Right ventricle myocardium inferior (tissue), 1 donor: ENCODE data around the gene OSGIN1. TPM values are rescaled to one million over a fixed set of nuclear protein-coding genes. Genes with fewer than 3 reads are reported as not detected.

Experiments used
- ATAC-seq: fragments of 200-7000 bp; cut with Tn5 transposase; one replicate; pipeline ENCODE4 v1.9.1; 2020; ENCODE audit warnings: mild to moderate bottlenecking, moderate library complexity
- DNase-seq: peaks from one replicate; pipeline ENCODE4 v3.0.0; 2021; ENCODE audit errors: missing footprints
- intact Hi-C: fragments of 100-400 bp; cut with DNase I; formaldehyde crosslinking; loops from one replicate; pipeline ENCODE4 v1.11.0; 2022
- total RNA-seq: library from RNA; stranded (reverse); fragmentation: NEBNext Ultra II Directional; extraction: Animal tissue kit (Norgen Biotek cat#: 25700); gene quantifications from one replicate; pipeline ENCODE4 v1.2.1, GENCODE V29; 2021
- donor health status: DM: no; HTN: yes; CAD: no; lungs with severe emphysema.

The OSGIN1 gene
- total RNA-seq, 1 donor from 2014 or later: 8.2 TPM

- DNase-seq (no peak), ATAC-seq (no peak)
- intact Hi-C loops: no loop called here
These were observed 56.2 kb downstream of the OSGIN1 start for GRCh38 chr16:84009282-84009681.

- ATAC-seq (peak; percentile 53), DNase-seq (peak; percentile 68)
- intact Hi-C loops: no loop called here
These were observed 60.9 kb downstream of the OSGIN1 start for GRCh38 chr16:84013787-84014569.

DNA sequence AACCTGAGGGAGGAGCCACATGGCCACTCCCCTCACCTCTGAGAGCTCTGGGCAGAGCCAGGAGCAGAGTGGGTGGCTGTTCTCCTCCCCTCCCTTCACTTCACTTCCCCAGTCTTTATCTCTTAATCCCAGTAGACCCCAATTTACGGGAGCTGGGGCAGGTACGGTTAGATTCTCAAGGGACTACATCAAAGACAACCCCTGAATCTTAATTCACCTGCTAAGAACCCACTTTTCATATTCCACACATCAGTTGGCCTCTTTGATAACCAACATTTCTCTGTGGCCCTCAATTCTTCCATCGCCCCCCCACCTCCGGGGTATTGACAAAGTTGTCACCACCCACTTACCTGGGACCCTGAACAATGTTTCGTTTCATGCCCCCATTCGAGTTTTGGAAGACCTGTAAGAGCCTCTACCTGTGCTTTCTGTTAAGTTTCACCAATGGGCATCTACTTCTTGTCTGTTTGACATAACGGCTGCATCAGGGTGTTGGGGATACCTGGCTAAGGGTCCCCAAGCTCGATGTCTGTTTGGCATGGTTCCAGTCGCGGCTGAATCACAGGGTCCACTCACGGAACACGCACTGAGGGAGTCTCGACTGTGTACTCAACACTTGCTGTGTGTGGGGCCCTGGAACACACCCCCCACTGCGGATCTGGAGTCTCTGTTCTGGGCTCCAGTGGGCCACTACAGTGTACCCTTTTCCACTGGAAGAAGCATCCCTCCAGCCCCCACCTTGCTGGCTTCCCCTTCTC is 61.7 kb downstream of the OSGIN1 start:
- intact Hi-C loops: no loop called here
- ATAC-seq (no peak), DNase-seq (no peak)

- intact Hi-C loops: no loop called here
- DNase-seq (no peak), ATAC-seq (no peak)
These were observed 62.4 kb downstream of the OSGIN1 start for GRCh38 chr16:84015399-84015798.

Other genes starting within 250 kb of the OSGIN1 start
- gene HSBP1, start 145.3 kb upstream of the OSGIN1 start, total RNA-seq: 189 TPM
- 48.2 TPM for gene MLYCD, start 54.1 kb upstream of the OSGIN1 start, total RNA-seq
- gene NECAB2, start 15.0 kb downstream of the OSGIN1 start, total RNA-seq: 1.8 TPM
- gene SLC38A8, start 89.6 kb downstream of the OSGIN1 start, total RNA-seq: 3.1 TPM
- 70.2 TPM for gene MBTPS1, start 163.7 kb downstream of the OSGIN1 start, total RNA-seq
- 24.1 TPM for gene HSDL1, start 191.9 kb downstream of the OSGIN1 start, total RNA-seq
- not detected for gene DNAAF1, start 192.1 kb downstream of the OSGIN1 start, total RNA-seq
- 26.5 TPM for gene TAF1C, start 233.8 kb downstream of the OSGIN1 start, total RNA-seq
- gene ADAD2, start 237.9 kb downstream of the OSGIN1 start, total RNA-seq: not detected